ENCODE measurements around the gene FUT9. TPM values are rescaled to one million over a fixed set of nuclear protein-coding genes. Genes with fewer than 3 reads are reported as not detected.
A peak's percentile ranks its signal among the peaks of the same experiment; 100 is the strongest.

FUT9 gene
- total and polyA plus RNA-seq, 2 of the 13 experiments (the other 11 are each of a cell fraction or from before 2014, with no cell fraction given): 0.01 TPM; not detected in 1

GRCh38 chr6:96016334-96017069 lies 728 bp downstream of the FUT9 start:
- 14% methylated on average over 16 of the region's 18 CpGs for WGBS (ENCODE audit: low lambda C conversion rate)

GRCh38 chr6:96017070-96017359 lies 1.2 kb downstream of the FUT9 start:
- H3K4me2 ChIP-seq (ENCODE audit: low read depth, low read length): no peak overlapping the region
- H2AFZ ChIP-seq (ENCODE audit: low read length): no peak overlapping the region
- no peak overlapping the region for H3K4me3 ChIP-seq (replicated peaks in 1 of 3; ENCODE audit: insufficient read depth in 1 of 3, low read depth in 2 of 3, low read length in 3 of 3)
- H3K9me3 ChIP-seq (ENCODE audit: low read length): no peaks in the 10 kb centered on the region
- FAIRE-seq (no peak), DNase-seq (ENCODE audit: low spot score) (no peak), ATAC-seq (no peak)
- in situ Hi-C loops (cut with HindIII; ENCODE audit: extremely low pct_ligation_motif_present, low pct_unique_long_range_greater_than_20kb): no loop called here
- BruUV-seq (replicated peaks): no TSS peak
- TF ChIP-seq FOXP4 (CRISPR knock-in tag; IDR thresholded peaks at IDR 0.05): no peak
- no peak for TF ChIP-seq MTA1 (CRISPR knock-in tag; IDR thresholded peaks at IDR 0.05; ENCODE audit: borderline replicate concordance)
- no peaks in the 10 kb centered on the region; the same call in 1 of the 2 replicates for H3K4me1 ChIP-seq (ENCODE audit: insufficient read depth, low read length)
- CTCF ChIA-PET (ENCODE audit: low intra/inter-chr PET ratio, low total read pairs): no interaction called here
- H3K36me3 ChIP-seq (replicated peaks in 1 of 2; ENCODE audit: control insufficient read depth in 1 of 2, insufficient read depth in 2 of 2, low read length in 2 of 2): no peaks in the 10 kb centered on the region
- POLR2A ChIA-PET: no interaction called here
- 6% methylated on average over 2 of the region's 2 CpGs for WGBS (ENCODE audit: low lambda C conversion rate)
- H3K27ac ChIP-seq (ENCODE audit: extremely low read length, insufficient read depth, low read length): no peak overlapping the region
- no peak overlapping the region for H3K9ac ChIP-seq (ENCODE audit: insufficient read depth, low read depth, low read length)
- no peaks in the 10 kb centered on the region for H4K20me1 ChIP-seq (ENCODE audit: insufficient read depth, low read length)
- intact Hi-C loops (cut with micrococcal nuclease; ENCODE audit: unreplicated experiment): no loop called here
- peaks cover 3 to 28% of the 10 kb centered on the region in 2 experiments; a peak in 3 of 5 replicates for H3K27me3 ChIP-seq (ENCODE audit: control insufficient read depth in 1 of 2, insufficient read depth in 2 of 2, low read length in 2 of 2)
- no peaks in the 10 kb centered on the region for H3K79me2 ChIP-seq (ENCODE audit: insufficient read depth, low read length)

More at GRCh38 chr6:96016334-96017069, 728 bp downstream of the FUT9 start:
- ChIA-PET CTCF (ENCODE audit: low intra/inter-chr PET ratio, low total read pairs) (no interaction called here), POLR2A (no interaction called here)
- FAIRE-seq (no peak), DNase-seq (ENCODE audit: low spot score) (no peak), ATAC-seq (peak; percentile 70)
- Histone ChIP-seq H2AFZ (ENCODE audit: low read length) (no peak overlapping the region), H3K4me2 (ENCODE audit: low read depth, low read length) (peak overlapping the region; percentile 16; the same call in 1 of the 2 replicates), H3K4me1 (ENCODE audit: insufficient read depth, low read length) (no peaks in the 10 kb centered on the region; the same call in 1 of the 2 replicates), H3K27me3 (ENCODE audit: control insufficient read depth in 1 of 2, insufficient read depth in 2 of 2, low read length in 2 of 2) (peaks cover 3 to 28% of the 10 kb centered on the region in 2 experiments; a peak in 3 of 5 replicates), H3K79me2 (ENCODE audit: insufficient read depth, low read length) (no peaks in the 10 kb centered on the region), H3K9ac (ENCODE audit: insufficient read depth, low read depth, low read length) (no peak overlapping the region), H3K9me3 (ENCODE audit: low read length) (no peaks in the 10 kb centered on the region), H3K27ac (ENCODE audit: extremely low read length, insufficient read depth, low read length) (no peak overlapping the region), H4K20me1 (ENCODE audit: insufficient read depth, low read length) (no peaks in the 10 kb centered on the region), H3K36me3 (replicated peaks in 1 of 2; ENCODE audit: control insufficient read depth in 1 of 2, insufficient read depth in 2 of 2, low read length in 2 of 2) (no peaks in the 10 kb centered on the region), H3K4me3 (replicated peaks in 1 of 3; ENCODE audit: insufficient read depth in 1 of 3, low read depth in 2 of 3, low read length in 3 of 3) (peak overlapping the region in 1 of 3 experiments; percentile 52; a peak in 2 of 6 replicates)
- no TSS peak for BruUV-seq (replicated peaks)
- TF ChIP-seq ZSCAN12 (CRISPR knock-in tag; IDR thresholded peaks at IDR 0.05): no peak
- TF ChIP-seq NR3C1 (CRISPR knock-in tag; IDR thresholded peaks at IDR 0.05): no peak
- TF ChIP-seq NR2F1 (CRISPR knock-in tag; IDR thresholded peaks at IDR 0.05): no peak
- TF ChIP-seq ZNF333 (CRISPR knock-in tag; IDR thresholded peaks at IDR 0.05; ENCODE audit: borderline replicate concordance): no peak
- no peak for TF ChIP-seq ZNF772 (CRISPR knock-in tag; IDR thresholded peaks at IDR 0.05)
- TF ChIP-seq SP4 (CRISPR knock-in tag; IDR thresholded peaks at IDR 0.05): no peak
- no peak for TF ChIP-seq ZC3H13 (CRISPR knock-in tag; IDR thresholded peaks at IDR 0.05)
- no peak for TF ChIP-seq ZNF207 (IDR thresholded peaks at IDR 0.05; ENCODE audit: borderline replicate concordance)
- intact Hi-C loops (cut with micrococcal nuclease; ENCODE audit: unreplicated experiment) (no loop called here), in situ Hi-C loops (cut with HindIII; ENCODE audit: extremely low pct_ligation_motif_present, low pct_unique_long_range_greater_than_20kb) (no loop called here)
